Stomach (tissue), 9 donors: Measurements from ENCODE around the gene SPTBN5. TPM values are rescaled to one million over a fixed set of nuclear protein-coding genes. Genes with fewer than 3 reads are reported as not detected.

Experiments used
- DNase-seq, 2 donors: peaks; one replicate each; pipeline versions ENCODE4 v3.0.0 to v3.0.0-alpha.2; 2013 to 2019
- H3K27ac ChIP-seq, 5 donors: fragments of 200-600 bp in 4 of 5; sonication (generic) in 4 of 5; one replicate each; pipeline ENCODE4 v1.5.1; 2013 to 2019; ENCODE audit warnings: mild to moderate bottlenecking in 1 of 5, moderate library complexity in 1 of 5
- H3K27me3 ChIP-seq, 3 donors: fragments of 200-600 bp; sonication (generic); one replicate each; pipeline ENCODE4 v1.5.1; 2017 to 2019; ENCODE audit warnings: mixed run types in 1 of 3
- H3K36me3 ChIP-seq, 4 donors: fragments of 200-600 bp; sonication (generic); 1 replicate in 3 of 4; 2 replicates in 1 of 4; pipeline ENCODE4 v1.5.1; 2016 to 2019
- H3K4me1 ChIP-seq, 4 donors: fragments of 200-600 bp; sonication (generic); one replicate each; pipeline ENCODE4 v1.5.1; 2016 to 2019
- H3K4me3 ChIP-seq, 4 donors: fragments of 200-600 bp; sonication (generic) in 3 of 4; one replicate each; pipeline ENCODE4 v1.5.1; 2016 to 2019; ENCODE audit warnings: mild to moderate bottlenecking in 1 of 4
- H3K9me3 ChIP-seq, 4 donors: fragments of 200-600 bp; sonication (generic); one replicate each; pipeline ENCODE4 v1.5.1; 2016 to 2019
- EP300 ChIP-seq: sonication (generic); formaldehyde crosslinking; IDR thresholded peaks from one replicate; pipeline ENCODE4 v1.6.1; 2017; ENCODE audit warnings: antibody characterized with exemption
- POLR2A ChIP-seq, 4 donors: fragments of 450-650 bp; IDR thresholded peaks; one replicate each; pipeline ENCODE4 v1.6.1; 2016; ENCODE audit warnings: antibody characterized with exemption in 4 of 4, control low read depth in 2 of 4, mild to moderate bottlenecking in 1 of 4, moderate library complexity in 1 of 4
- POLR2AphosphoS5 ChIP-seq, 3 donors: sonication (generic); formaldehyde crosslinking; IDR thresholded peaks; one replicate each; pipeline ENCODE4 v1.6.1; 2016; ENCODE audit warnings: antibody characterized with exemption in 3 of 3
- WGBS, 5 donors: extraction: QIAGEN DNeasy Blood & Tissue Kit in 3 of 5; methylation state at CpG; one replicate each; pipeline versions ENCODE4 v1.1.5 to v1.1.7; 2013 to 2018; 5-methylcytosine and 5-hydroxymethylcytosine counted together
- intact Hi-C: fragments of 100-400 bp; cut with DNase I; formaldehyde crosslinking; loops from one replicate; pipeline ENCODE4 v1.15.1; 2023; ENCODE audit warnings: low total_unique reads
- polyA plus RNA-seq, 3 donors: library from polyadenylated mRNA; stranded (reverse); fragments of 200-250 nt; gene quantifications; one replicate each; pipeline ENCODE4 v1.2.3, GENCODE V29; 2013
- total RNA-seq, 5 donors: library from RNA; depleted of rRNA; stranded (reverse); fragments of >200 nt; gene quantifications; one replicate each; pipeline versions ENCODE4 v1.1.0 to v1.2.3, GENCODE V29; 2014 to 2016
- TF ChIP-seq, protein P1 (sequence below), 7 experiments: fragments of 450-650 bp in 4 of 7; fragments of 200-600 bp in 3 of 7; sonication (generic) in 3 of 7; IDR thresholded peaks; one replicate each; pipeline ENCODE4 v1.5.1; 2016 to 2019; ENCODE audit warnings: antibody characterized with exemption in 7 of 7, control low read depth in 2 of 7, mild to moderate bottlenecking in 1 of 7
- donor health status: healthy with polysubstance abuse.
- donor health status: Bipolar disorder and iron deficiency.
- donor health status: healthy.

Gene SPTBN5
- total and polyA plus RNA-seq, 8 donors, result 0.29 to 4.9 (median 2.6) TPM; not detected in 1

DNA sequence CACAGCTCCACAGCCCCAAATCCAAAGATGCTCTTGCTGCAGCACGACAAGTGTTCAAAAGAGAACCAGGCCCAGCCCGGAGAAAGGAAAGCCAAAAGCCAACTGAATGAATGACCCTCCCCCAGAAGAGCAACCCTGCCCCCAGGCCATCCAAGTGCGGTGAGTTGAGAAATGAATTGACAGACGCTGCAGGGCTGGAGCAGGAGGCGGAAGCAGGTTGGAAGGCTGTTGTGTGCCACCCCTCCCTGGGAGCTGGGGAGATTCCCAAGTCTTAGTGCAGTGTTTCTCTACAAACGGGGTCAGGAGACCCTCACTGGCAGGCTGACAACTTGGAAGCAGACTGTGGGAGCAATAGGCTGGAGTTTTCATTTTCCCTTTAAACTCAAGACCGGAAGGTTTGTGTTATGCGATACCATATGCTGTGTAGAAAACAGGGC lies 3.5 kb upstream of the SPTBN5 start:
- no peak overlapping the region for H3K4me3 ChIP-seq
- no peaks in the 10 kb centered on the region for H3K9me3 ChIP-seq
- H3K4me1 ChIP-seq, result peaks cover 22 to 41% (median 31%) of the 10 kb centered on the region in 4 donors
- peak in 1 of 2 donors; percentile 52 for DNase-seq
- 80 to 90% (median 83%) methylated on average over 7 to 8 of the region's 8 CpGs for WGBS, 5 donors
- no peaks in the 10 kb centered on the region for H3K27me3 ChIP-seq
- H3K27ac ChIP-seq, result no peak overlapping the region
- intact Hi-C loops, result no loop called here
- TF ChIP-seq, protein P1, sequence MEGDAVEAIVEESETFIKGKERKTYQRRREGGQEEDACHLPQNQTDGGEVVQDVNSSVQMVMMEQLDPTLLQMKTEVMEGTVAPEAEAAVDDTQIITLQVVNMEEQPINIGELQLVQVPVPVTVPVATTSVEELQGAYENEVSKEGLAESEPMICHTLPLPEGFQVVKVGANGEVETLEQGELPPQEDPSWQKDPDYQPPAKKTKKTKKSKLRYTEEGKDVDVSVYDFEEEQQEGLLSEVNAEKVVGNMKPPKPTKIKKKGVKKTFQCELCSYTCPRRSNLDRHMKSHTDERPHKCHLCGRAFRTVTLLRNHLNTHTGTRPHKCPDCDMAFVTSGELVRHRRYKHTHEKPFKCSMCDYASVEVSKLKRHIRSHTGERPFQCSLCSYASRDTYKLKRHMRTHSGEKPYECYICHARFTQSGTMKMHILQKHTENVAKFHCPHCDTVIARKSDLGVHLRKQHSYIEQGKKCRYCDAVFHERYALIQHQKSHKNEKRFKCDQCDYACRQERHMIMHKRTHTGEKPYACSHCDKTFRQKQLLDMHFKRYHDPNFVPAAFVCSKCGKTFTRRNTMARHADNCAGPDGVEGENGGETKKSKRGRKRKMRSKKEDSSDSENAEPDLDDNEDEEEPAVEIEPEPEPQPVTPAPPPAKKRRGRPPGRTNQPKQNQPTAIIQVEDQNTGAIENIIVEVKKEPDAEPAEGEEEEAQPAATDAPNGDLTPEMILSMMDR (IDR thresholded peaks at IDR 0.05), result no peak
- TF ChIP-seq EP300 (no peak), POLR2AphosphoS5 (IDR thresholded peaks at IDR 0.05) (no peak), POLR2A (IDR thresholded peaks at IDR 0.05) (no peak)
- peaks cover 9 to 52% (median 43%) of the 10 kb centered on the region in 4 donors for H3K36me3 ChIP-seq

DNA sequence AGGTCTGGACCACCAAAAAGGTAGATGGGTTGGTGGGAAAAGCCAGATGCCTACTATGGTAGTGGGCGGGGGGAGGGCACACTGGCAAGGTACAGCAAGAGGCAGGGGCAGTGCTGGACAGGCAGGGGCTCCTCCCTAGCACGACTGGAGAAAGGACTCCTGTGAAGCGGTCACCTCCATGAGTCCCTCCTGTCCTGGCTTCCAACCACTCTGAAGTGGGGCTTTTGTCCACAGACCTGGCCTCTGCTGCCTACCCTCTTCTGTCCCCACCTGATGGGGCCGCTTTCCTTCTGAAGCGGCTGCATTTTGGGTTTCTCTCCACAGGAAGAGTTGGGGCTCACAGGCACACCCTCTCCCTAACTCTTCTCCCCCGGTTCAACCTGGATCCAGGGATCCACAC lies 2.7 kb upstream of the SPTBN5 start:
- intact Hi-C loops, result no loop called here
- no peak for DNase-seq
- peaks cover 9 to 48% (median 41%) of the 10 kb centered on the region in 4 donors for H3K36me3 ChIP-seq
- no peak overlapping the region for H3K4me3 ChIP-seq
- TF ChIP-seq POLR2AphosphoS5 (IDR thresholded peaks at IDR 0.05), result no peak
- H3K9me3 ChIP-seq, result no peaks in the 10 kb centered on the region
- no peaks in the 10 kb centered on the region for H3K27me3 ChIP-seq
- peaks cover 24 to 41% (median 35%) of the 10 kb centered on the region in 4 donors for H3K4me1 ChIP-seq
- 82 to 93% (median 88%) methylated on average over 6 of the region's 6 CpGs for WGBS, 5 donors
- no peak overlapping the region for H3K27ac ChIP-seq

DNA sequence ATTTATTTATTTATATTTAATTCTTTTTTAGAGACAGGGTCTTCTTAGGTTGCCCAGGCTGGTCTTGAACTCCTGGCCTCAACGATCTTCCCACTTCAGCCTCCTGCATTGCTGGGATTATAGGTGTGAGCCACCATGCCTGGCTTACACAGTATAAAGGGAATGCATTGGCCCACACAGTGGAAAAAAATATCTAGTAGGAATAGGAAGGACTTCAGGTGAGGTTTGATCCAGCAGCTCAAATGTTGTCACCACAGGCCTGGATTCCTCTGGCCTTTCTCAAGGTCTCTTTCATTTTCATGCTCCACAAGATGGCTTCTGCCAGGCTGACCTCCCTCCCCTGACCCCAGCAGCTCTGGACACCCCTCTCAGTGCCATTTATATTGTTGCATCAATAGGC lies 2.1 kb upstream of the SPTBN5 start:
- Histone ChIP-seq H3K4me3 (no peak overlapping the region), H3K27me3 (no peaks in the 10 kb centered on the region), H3K9me3 (no peaks in the 10 kb centered on the region), H3K4me1 (peaks cover 24 to 35% (median 35%) of the 10 kb centered on the region in 4 donors), H3K36me3 (peaks cover 9 to 46% (median 35%) of the 10 kb centered on the region in 4 donors), H3K27ac (no peak overlapping the region)
- no peak for DNase-seq
- WGBS, 5 donors, result 96 to 100% (median 100%) methylated on average over 1 of the region's 1 CpG
- TF ChIP-seq POLR2A (IDR thresholded peaks at IDR 0.05), result no peak
- TF ChIP-seq, protein P1 (IDR thresholded peaks at IDR 0.05), result no peak
- TF ChIP-seq EP300, result no peak
- intact Hi-C loops, result no loop called here

DNA sequence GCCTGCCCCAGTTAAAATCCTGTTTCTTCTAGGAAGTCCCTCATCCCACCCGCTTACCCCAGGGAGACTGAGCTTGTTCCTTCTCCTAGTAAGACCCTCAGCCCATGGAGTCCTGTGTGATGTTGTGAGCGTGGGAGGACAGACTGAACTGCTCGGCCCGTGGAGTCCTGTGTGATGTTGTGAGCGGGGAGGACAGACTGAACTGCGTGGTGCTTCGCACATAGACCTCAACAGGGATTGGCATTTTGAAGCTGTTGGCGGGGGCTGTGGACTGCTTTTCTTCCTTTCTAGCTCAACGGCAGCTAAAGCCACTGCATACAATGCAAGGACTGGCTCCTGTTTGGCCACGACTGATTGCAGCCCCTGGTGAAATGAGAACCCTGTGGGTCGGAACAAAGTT lies 1.6 kb upstream of the SPTBN5 start:
- TF ChIP-seq EP300, result no peak
- TF ChIP-seq POLR2A (IDR thresholded peaks at IDR 0.05), result no peak
- TF ChIP-seq, protein P1 (IDR thresholded peaks at IDR 0.05), result no peak
- TF ChIP-seq POLR2AphosphoS5 (IDR thresholded peaks at IDR 0.05), result no peak
- Histone ChIP-seq H3K27me3 (no peaks in the 10 kb centered on the region), H3K9me3 (no peaks in the 10 kb centered on the region), H3K27ac (peak overlapping the region; percentile 43 to 77 (median 64)), H3K4me1 (peaks cover 24 to 35% (median 35%) of the 10 kb centered on the region in 4 donors), H3K4me3 (no peak overlapping the region), H3K36me3 (peaks cover 4 to 41% (median 31%) of the 10 kb centered on the region in 4 donors)
- intact Hi-C loops, result no loop called here
- WGBS, 5 donors, result 81 to 94% (median 93%) methylated on average over 11 of the region's 11 CpGs
- no peak for DNase-seq

DNA sequence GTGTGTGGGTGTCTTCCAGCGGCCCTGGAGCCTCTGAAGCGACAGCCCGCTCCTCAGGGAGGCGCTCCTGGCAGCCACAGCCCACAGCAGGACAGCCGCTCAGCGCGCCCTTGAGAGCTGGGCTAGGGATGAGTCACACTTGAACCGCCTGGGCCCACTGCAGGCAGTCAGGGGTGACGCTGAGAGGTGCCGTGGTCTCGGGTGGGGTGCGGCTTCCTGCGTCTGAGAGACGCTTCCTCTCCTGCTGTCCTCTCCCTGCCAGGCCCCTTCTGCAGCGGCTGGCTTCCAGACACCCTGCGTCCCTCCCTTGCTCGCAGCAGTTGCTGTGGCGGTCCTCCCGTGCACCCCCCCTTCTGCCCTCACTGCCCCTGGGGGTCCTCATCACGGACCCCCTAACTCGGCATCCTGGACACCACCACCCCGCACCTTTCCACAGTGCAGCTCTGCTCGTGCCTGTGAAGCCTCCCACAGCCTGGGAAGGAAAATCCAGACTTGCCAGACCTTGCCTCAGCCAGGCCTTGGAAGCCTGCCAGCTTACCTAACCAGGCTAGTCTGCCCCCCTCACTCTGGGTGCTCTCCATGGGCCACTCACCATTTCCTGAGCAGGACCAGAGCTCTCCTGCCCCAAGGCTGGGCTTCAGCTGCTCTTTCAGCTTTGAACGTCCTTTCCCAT lies 1.1 kb upstream of the SPTBN5 start:
- DNase-seq, result peak; percentile 68 to 84
- H3K9me3 ChIP-seq, result no peaks in the 10 kb centered on the region
- H3K27me3 ChIP-seq, result no peaks in the 10 kb centered on the region
- TF ChIP-seq, protein P1 (IDR thresholded peaks at IDR 0.05), result no peak
- TF ChIP-seq POLR2A (IDR thresholded peaks at IDR 0.05), result no peak
- no peak for TF ChIP-seq EP300
- peak in 2 of 3 donors; percentile 31 to 37 for TF ChIP-seq POLR2AphosphoS5 (IDR thresholded peaks at IDR 0.05)
- peak overlapping the region; percentile 43 to 77 (median 64) for H3K27ac ChIP-seq
- peaks cover 0 to 36% (median 25%) of the 10 kb centered on the region in 4 donors for H3K36me3 ChIP-seq
- 13 to 31% (median 23%) methylated on average over 16 to 24 of the region's 24 CpGs for WGBS, 5 donors
- peaks cover 24 to 35% (median 35%) of the 10 kb centered on the region in 4 donors for H3K4me1 ChIP-seq
- intact Hi-C loops, result no loop called here
- peak overlapping the region in 3 of 4 donors; percentile 17 to 26 (median 18) for H3K4me3 ChIP-seq
